GM19193 (cell line): ENCODE measurements around the gene GPR55.

ENCODE experiments used
- POLR2A ChIP-seq: IDR thresholded peaks from 4 replicates; pipeline ENCODE4 v1.6.1; 2011; ENCODE audit not compliant: insufficient read depth, insufficient read length; ENCODE audit errors: extremely low read depth

GPR55 gene

GRCh38 chr2:230942371-230942770 lies 17.3 kb upstream of the GPR55 start:
- no peak for TF ChIP-seq POLR2A

- TF ChIP-seq POLR2A = no peak
Measured at GRCh38 chr2:230941202-230942180, 16.4 kb upstream of the GPR55 start.

GRCh38 chr2:230940471-230940815 lies 15.4 kb upstream of the GPR55 start:
- TF ChIP-seq POLR2A = no peak

- no peak for TF ChIP-seq POLR2A
Measured at GRCh38 chr2:230939691-230940470, 14.8 kb upstream of the GPR55 start.

GRCh38 chr2:230939066-230939591 lies 14.1 kb upstream of the GPR55 start:
- no peak for TF ChIP-seq POLR2A

- no peak for TF ChIP-seq POLR2A
Measured at GRCh38 chr2:230938516-230939065, 13.5 kb upstream of the GPR55 start.

- TF ChIP-seq POLR2A = no peak
Measured at GRCh38 chr2:230938098-230938497, 13.1 kb upstream of the GPR55 start.

- TF ChIP-seq POLR2A = no peak
Measured at GRCh38 chr2:230937362-230937761, 12.3 kb upstream of the GPR55 start.

- no peak for TF ChIP-seq POLR2A
Measured at GRCh38 chr2:230935130-230935430, 10.0 kb upstream of the GPR55 start.

- no peak for TF ChIP-seq POLR2A
Measured at GRCh38 chr2:230934231-230935129, 9.4 kb upstream of the GPR55 start.

GRCh38 chr2:230933521-230934180 lies 8.6 kb upstream of the GPR55 start:
- TF ChIP-seq POLR2A = no peak

- no peak for TF ChIP-seq POLR2A
Measured at GRCh38 chr2:230932556-230933511, 7.8 kb upstream of the GPR55 start.
